Common myeloid progenitor, CD34-positive (primary cell): ENCODE measurements around the gene LIN7A.

Source experiments
- CTCF ChIA-PET: fragments of 350-600 bp; sonication (Branson Sonifier 250); formaldehyde crosslinking; loops from one replicate; lab custom pipeline; 2021; ENCODE audit warnings: antibody characterized with exemption; lab: Charles Lee
- POLR2A ChIA-PET: fragments of 350-600 bp; sonication (Branson Sonifier 250); formaldehyde crosslinking; loops from one replicate; lab custom pipeline; 2021; ENCODE audit warnings: antibody characterized with exemption; lab: Charles Lee
- DNase-seq, 3 donors: peaks; one replicate each; pipeline versions ENCODE4 v3.0.0 to v3.0.0-alpha.2; 2013
- H3K27ac ChIP-seq, 2 experiments: 1 replicate in 1 of 2; 2 replicates in 1 of 2; pipeline ENCODE4 v1.7.0; 2013; ENCODE audit warnings: inconsistent platforms in 2 of 2, low read length in 2 of 2, mild to moderate bottlenecking in 2 of 2, low read depth in 1 of 2, moderate library complexity in 1 of 2; ENCODE audit not compliant: severe bottlenecking in 2 of 2, insufficient read depth in 1 of 2, poor library complexity in 1 of 2
- H3K27me3 ChIP-seq, 5 experiments: replicated peaks in 2 of 5; 1 replicate in 3 of 5; 2 replicates in 2 of 5; pipeline versions ENCODE4 v1.6.1 to v1.7.0; 2013; ENCODE audit warnings: low read length in 4 of 5, mild to moderate bottlenecking in 2 of 5, moderate library complexity in 2 of 5, inconsistent platforms in 1 of 5; ENCODE audit not compliant: insufficient read depth in 5 of 5, control insufficient read depth in 4 of 5
- H3K36me3 ChIP-seq, 4 experiments: 1 replicate in 2 of 4; 2 replicates in 2 of 4; pipeline versions ENCODE4 v1.6.1 to v1.7.0; 2013; ENCODE audit warnings: low read length in 3 of 4, control low read depth in 1 of 4, mild to moderate bottlenecking in 1 of 4; ENCODE audit not compliant: control insufficient read depth in 4 of 4, insufficient read depth in 4 of 4
- H3K4me1 ChIP-seq, 4 experiments: 1 replicate in 3 of 4; 2 replicates in 1 of 4; pipeline versions ENCODE4 v1.6.1 to v1.7.1; 2013; ENCODE audit warnings: low read length in 3 of 4, mild to moderate bottlenecking in 3 of 4, control low read depth in 1 of 4, inconsistent platforms in 1 of 4, moderate library complexity in 1 of 4; ENCODE audit not compliant: control insufficient read depth in 4 of 4, insufficient read depth in 4 of 4; ENCODE audit errors: control extremely low read depth in 1 of 4
- H3K4me3 ChIP-seq, 7 experiments: 1 replicate in 4 of 7; 2 replicates in 3 of 7; pipeline versions ENCODE4 v1.5.1 to v1.7.0; 2013; ENCODE audit warnings: mild to moderate bottlenecking in 7 of 7, low read length in 6 of 7, moderate library complexity in 6 of 7, inconsistent platforms in 2 of 7, low read depth in 2 of 7, control low read depth in 1 of 7; ENCODE audit not compliant: insufficient read depth in 4 of 7, control insufficient read depth in 1 of 7; ENCODE audit errors: extremely low read depth in 1 of 7
- H3K9me3 ChIP-seq, 5 experiments: 1 replicate in 4 of 5; 2 replicates in 1 of 5; pipeline versions ENCODE4 v1.6.1 to v1.7.1; 2013; ENCODE audit warnings: low read length in 4 of 5, mild to moderate bottlenecking in 2 of 5, inconsistent platforms in 1 of 5, low read depth in 1 of 5, moderate library complexity in 1 of 5; ENCODE audit not compliant: control insufficient read depth in 4 of 5, insufficient read depth in 2 of 5; ENCODE audit errors: control extremely low read depth in 1 of 5
- WGBS: methylation state at CpG from one replicate; pipeline ENCODE4 v1.1.5; 2013; ENCODE audit not compliant: insufficient coverage; 5-methylcytosine and 5-hydroxymethylcytosine counted together

Gene LIN7A

DNA sequence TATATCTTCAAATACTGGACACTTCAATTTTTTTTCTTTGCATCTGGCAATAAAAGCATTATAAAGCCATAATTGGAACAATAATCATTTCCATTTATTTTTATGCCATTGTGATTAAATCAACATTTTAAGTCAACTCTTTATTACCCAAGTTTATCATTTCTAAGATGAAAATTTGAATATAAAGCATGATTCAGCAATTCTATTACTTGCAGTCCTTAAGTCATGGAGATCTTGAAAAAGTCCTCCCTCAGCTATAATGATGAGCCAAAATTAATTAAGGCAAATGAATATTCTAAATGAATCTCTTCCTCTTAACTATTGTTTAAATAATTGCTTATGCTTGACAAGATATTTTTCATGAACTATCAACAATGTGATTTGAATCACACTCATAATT, 65.7 kb downstream of the LIN7A start:
- Histone ChIP-seq H3K4me3 (no peak overlapping the region), H3K4me1 (no peaks in the 10 kb centered on the region), H3K36me3 (no peaks in the 10 kb centered on the region), H3K9me3 (no peaks in the 10 kb centered on the region), H3K27me3 (no peaks in the 10 kb centered on the region), H3K27ac (no peak overlapping the region)
- POLR2A ChIA-PET: no interaction called here
- no peak for DNase-seq
- CTCF ChIA-PET: no interaction called here

- H3K4me3 ChIP-seq: no peak overlapping the region
- H3K27me3 ChIP-seq: no peaks in the 10 kb centered on the region
- POLR2A ChIA-PET: no interaction called here
- no peak for DNase-seq
- H3K27ac ChIP-seq: no peak overlapping the region
- H3K9me3 ChIP-seq: no peaks in the 10 kb centered on the region
- H3K36me3 ChIP-seq: no peaks in the 10 kb centered on the region
- no peaks in the 10 kb centered on the region for H3K4me1 ChIP-seq
- WGBS: 100% methylated on average over 1 of the region's 2 CpGs
- CTCF ChIA-PET: no interaction called here
These were observed 68.5 kb downstream of the LIN7A start for GRCh38 chr12:80869264-80869663.

DNA sequence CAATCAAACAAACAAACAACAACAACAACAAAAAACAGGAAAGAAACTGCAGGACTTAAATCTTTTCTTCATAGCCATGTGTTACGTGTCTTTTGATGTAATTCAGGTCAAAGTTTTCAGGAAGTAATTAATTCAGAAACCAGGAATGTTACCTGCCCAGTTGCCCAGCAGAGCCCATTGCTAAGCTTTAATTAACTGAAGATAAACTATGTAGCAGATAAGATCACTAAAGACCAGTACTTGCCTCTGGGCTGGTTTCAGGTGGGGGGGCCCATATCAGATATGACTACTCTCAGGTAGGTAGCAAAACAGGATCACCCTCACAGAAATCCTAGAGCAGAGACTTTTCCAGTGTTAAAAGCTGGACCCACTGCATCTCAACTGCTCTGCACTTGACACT, 69.2 kb downstream of the LIN7A start:
- no peak overlapping the region for H3K27ac ChIP-seq
- ChIA-PET CTCF (no interaction called here), POLR2A (no interaction called here)
- no peaks in the 10 kb centered on the region for H3K4me1 ChIP-seq
- H3K4me3 ChIP-seq: no peak overlapping the region
- no CpG with 5 or more reads among the region's 1 CpG for WGBS
- H3K36me3 ChIP-seq: no peaks in the 10 kb centered on the region
- no peaks in the 10 kb centered on the region for H3K27me3 ChIP-seq
- DNase-seq: no peak
- H3K9me3 ChIP-seq: no peaks in the 10 kb centered on the region

GRCh38 chr12:80867941-80868340, 69.8 kb downstream of the LIN7A start:
- WGBS: 86% methylated on average over 1 of the region's 3 CpGs
- no peak for DNase-seq
- no peak overlapping the region for H3K4me3 ChIP-seq
- H3K27ac ChIP-seq: no peak overlapping the region
- no peaks in the 10 kb centered on the region for H3K27me3 ChIP-seq
- H3K4me1 ChIP-seq: no peaks in the 10 kb centered on the region
- no peaks in the 10 kb centered on the region for H3K36me3 ChIP-seq
- ChIA-PET POLR2A (no interaction called here), CTCF (interaction anchor here (0.5 kb wide), 1 partner anchor 85 kb away, joined by 3 read pairs; no protein-coding TSS in a partner anchor)
- no peaks in the 10 kb centered on the region for H3K9me3 ChIP-seq

DNA sequence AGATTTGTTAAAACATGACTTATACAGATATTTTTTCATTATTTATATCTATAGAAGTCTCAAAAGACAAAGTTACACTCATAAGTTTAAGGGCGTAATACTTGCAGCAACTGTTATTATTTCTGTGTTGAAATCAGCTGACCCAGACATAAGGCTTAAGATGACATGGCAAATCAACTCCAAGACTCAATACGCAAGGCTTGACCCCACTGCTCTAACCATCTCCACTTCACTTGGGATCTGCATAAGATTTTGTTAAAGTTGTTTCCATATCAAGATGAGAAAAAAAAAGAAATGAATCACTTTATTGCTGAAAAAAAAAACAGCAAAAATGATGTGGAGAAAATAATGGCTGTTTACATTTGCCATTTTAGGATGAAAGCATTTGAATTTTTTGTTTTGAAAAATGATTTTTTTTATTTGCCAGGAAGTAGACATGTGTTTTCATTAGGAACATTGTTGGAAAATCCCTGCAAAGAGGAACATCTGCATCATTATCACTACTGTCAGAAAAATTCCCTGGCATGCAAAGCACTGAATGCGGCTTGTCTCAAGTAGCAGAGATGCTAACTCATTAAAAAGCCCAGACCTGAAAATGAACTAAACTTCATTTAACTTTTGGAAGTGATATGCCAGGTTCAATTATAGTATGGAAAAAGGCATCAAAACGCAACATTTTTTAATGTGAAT, 73.5 kb downstream of the LIN7A start:
- 100% methylated on average over 1 of the region's 4 CpGs for WGBS
- DNase-seq: no peak
- no peak overlapping the region for H3K27ac ChIP-seq

DNA sequence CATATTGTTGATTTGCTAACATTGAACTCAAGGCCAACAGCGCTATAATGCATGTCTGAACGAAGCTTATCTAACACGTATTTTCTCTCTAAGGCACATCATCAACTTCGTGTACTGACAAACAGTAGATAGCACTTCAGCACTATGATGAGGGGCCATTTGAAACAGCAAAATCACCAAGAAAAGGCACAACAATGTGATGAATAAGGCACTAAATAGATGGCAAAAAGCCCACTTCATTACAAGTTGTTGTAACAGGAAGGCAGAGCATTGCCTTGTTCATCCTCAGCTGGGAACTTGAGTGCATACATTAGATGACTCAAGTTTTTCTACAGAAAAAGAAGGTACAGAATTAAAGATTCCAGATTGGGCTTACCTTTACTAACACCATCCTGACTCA, 75.2 kb downstream of the LIN7A start:
- ChIA-PET POLR2A (no interaction called here), CTCF (no interaction called here)
- Histone ChIP-seq H3K27ac (no peak overlapping the region), H3K36me3 (no peaks in the 10 kb centered on the region), H3K9me3 (no peaks in the 10 kb centered on the region), H3K4me1 (no peaks in the 10 kb centered on the region), H3K4me3 (no peak overlapping the region), H3K27me3 (no peaks in the 10 kb centered on the region)
- 94% methylated on average over 4 of the region's 4 CpGs for WGBS
- DNase-seq: no peak

More for the DNA sequence above, 73.5 kb downstream of the LIN7A start:
- ChIA-PET POLR2A (no interaction called here), CTCF (no interaction called here)
- H3K4me1 ChIP-seq: no peaks in the 10 kb centered on the region
- H3K9me3 ChIP-seq: no peaks in the 10 kb centered on the region
- H3K27me3 ChIP-seq: no peaks in the 10 kb centered on the region
- no peaks in the 10 kb centered on the region for H3K36me3 ChIP-seq
- no peak overlapping the region for H3K4me3 ChIP-seq

DNA sequence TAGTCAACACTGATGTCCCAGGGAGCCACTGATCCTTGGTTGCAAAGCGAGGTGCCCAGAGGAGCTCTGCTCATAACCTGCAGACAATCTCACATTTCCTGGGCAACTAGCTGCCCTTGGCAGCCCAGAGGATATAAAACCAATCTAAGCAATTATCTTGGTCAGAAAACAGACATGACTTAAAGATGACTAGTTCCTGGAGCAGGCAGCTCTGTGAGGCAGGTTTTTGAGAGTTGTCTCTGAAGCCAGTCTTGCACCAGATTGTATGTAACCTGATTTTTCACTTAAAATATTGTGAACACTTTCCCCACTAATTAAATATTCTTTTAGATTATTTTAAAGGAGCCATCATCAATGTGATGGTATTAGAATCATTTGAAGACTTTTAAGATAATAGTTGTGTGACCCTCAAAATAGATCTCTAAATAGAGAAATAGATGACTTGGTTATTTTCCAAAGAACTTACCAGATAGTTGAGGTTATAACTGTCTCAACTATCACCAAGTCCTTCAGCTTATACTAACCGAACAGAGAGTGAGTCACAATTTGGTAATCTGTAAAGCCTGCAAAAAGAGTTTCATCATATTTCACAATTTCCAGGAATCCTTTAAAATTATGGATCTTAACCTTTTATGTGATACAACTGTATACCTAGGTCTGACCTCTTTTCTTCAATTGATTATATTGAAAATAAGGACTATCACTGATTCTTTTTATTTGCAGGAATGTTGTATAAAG, 75.9 kb downstream of the LIN7A start:
- Histone ChIP-seq H3K9me3 (no peaks in the 10 kb centered on the region), H3K4me3 (no peak overlapping the region), H3K36me3 (no peaks in the 10 kb centered on the region), H3K27me3 (no peaks in the 10 kb centered on the region), H3K27ac (no peak overlapping the region), H3K4me1 (no peaks in the 10 kb centered on the region)
- POLR2A ChIA-PET: no interaction called here
- CTCF ChIA-PET: no interaction called here
- DNase-seq: no peak
- WGBS: 90% methylated on average over 2 of the region's 2 CpGs
